K562 (cell line): ENCODE results near the gene CHAD. TPM values are rescaled to one million over a fixed set of nuclear protein-coding genes. Genes with fewer than 3 reads are reported as not detected.

ENCODE experiments used
- BCLAF1 ChIP-seq, 2 experiments: fragments of 450-650 bp in 1 of 2; IDR thresholded peaks; 2 replicates each; pipeline ENCODE4 v1.6.1; 2011 to 2017; ENCODE audit warnings: low read depth in 2 of 2, antibody characterized with exemption in 1 of 2, borderline replicate concordance in 1 of 2, low read length in 1 of 2, mild to moderate bottlenecking in 1 of 2, mixed read lengths in 1 of 2; ENCODE audit not compliant: control insufficient read depth in 1 of 2
- FOSL1 ChIP-seq: fragments of 200-800 bp; sonication (Bioruptor generic); conservative IDR thresholded peaks from 2 replicates; pipeline ENCODE4 v1.6.1; 2016; ENCODE audit warnings: missing genetic modification characterization, missing compliant biosample characterization
- NR2C2 ChIP-seq, 2 experiments: fragments of 200-800 bp in 1 of 2; sonication (Bioruptor generic) in 1 of 2; sonication (generic) in 1 of 2; formaldehyde crosslinking in 1 of 2; IDR thresholded peaks; 2 replicates each; pipeline versions ENCODE4 v1.6.1 to v1.8.0; 2016 to 2022; ENCODE audit warnings: mild to moderate bottlenecking in 1 of 2, missing compliant biosample characterization in 1 of 2, missing genetic modification characterization in 1 of 2, missing genetic modification reagents in 1 of 2
- NRF1 ChIP-seq, 2 experiments: fragments of 450-650 bp; IDR thresholded peaks in 1 of 2; conservative IDR thresholded peaks in 1 of 2; 2 replicates each; pipeline ENCODE4 v1.6.1; 2014; ENCODE audit warnings: mild to moderate bottlenecking in 2 of 2
- ZNF444 ChIP-seq: fragments of 250-450 bp; sonication (Bioruptor Pico); IDR thresholded peaks from 2 replicates; pipeline ENCODE4 v1.4.0; 2020; ENCODE audit warnings: mild to moderate bottlenecking, moderate library complexity
- polyA plus RNA-seq, 8 experiments: library from polyadenylated mRNA; depleted of rRNA in 4 of 8; stranded (reverse) in 5 of 8; unstranded in 3 of 8; fragments of >200 nt; fragmentation: Nextera tagmentation in 2 of 8; fragmentation: Illumina TruSeq in 1 of 8; extraction: Ambion mirVana in 2 of 8; extraction: Trizol in 1 of 8; gene quantifications; 2 replicates each; pipeline versions ENCODE4 v1.2.1 to v1.2.3, GENCODE V29; 2011 to 2014; ENCODE audit warnings: inconsistent platforms in 1 of 8, missing spikeins in 1 of 8
- total RNA-seq, 7 experiments: library from RNA; depleted of rRNA in 6 of 7; stranded (reverse); fragments of >200 nt in 6 of 7; fragmentation: Illumina TruSeq in 2 of 7; extraction: Trizol in 2 of 7; gene quantifications; 2 replicates each; pipeline versions ENCODE4 v1.2.1 to v1.2.3, GENCODE V29; 2011 to 2021; ENCODE audit warnings: low replicate concordance in 1 of 7

Gene CHAD
- total and polyA plus RNA-seq, 9 of the 15 experiments (the other 6 are each of a cell fraction or from before 2014, with no cell fraction given): not detected

DNA sequence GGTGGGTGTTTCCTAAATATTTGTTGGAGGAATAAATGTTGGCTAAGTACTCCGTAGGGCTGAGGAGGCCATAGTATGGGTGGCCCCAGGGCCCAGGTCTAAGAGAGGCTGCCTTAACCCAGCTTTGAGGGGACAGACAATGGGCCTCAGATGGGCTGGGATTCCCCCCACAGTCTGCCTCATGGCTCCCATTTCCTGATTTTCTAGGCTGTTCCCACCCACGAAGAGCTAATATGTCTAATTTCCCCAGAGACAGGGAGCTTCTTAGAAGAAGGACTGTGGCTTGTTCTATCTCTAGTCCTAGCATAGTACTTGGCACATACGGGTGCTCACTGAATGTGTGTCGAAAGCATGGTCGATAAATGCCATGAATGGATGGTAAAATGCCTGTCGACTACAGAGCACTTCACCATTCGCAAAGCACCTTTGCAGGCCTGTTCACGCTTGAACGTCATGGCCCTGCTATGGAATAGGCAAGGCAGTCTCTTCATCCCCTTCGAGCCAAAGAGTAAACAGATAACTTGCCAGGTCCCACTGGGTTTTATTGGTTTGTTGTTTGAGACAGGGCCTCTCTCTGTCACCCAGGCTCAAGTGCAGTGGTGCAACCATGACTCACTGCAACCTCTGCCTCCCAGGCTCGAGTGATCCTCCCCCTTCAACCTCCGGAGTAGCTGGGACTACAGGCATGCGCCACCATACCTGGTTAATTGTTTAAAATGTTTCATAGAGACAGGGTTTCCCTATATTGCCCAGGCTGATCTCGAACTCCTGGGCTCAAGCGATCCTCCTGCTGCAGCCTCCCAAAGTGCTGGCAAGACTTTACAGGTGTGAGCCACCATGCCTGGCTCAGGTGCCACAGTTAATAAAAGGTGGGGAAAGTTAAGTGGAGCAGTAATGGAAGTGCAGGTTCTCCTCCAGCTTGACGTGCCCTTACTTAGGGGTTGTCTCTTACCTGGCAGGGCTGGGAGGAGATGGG, 9.7 kb downstream of the CHAD start (continued):
- TF ChIP-seq NR2C2 (CRISPR knock-in tag; IDR thresholded peaks at IDR 0.05) (no peak), NR2C2 (tag; IDR thresholded peaks at IDR 0.05) (peak; percentile 44; the same call in 1 of the 2 replicates), FOSL1 (tag) (peak; percentile 86), BCLAF1 (IDR thresholded peaks at IDR 0.05; ENCODE audit: borderline replicate concordance in 1 of 2, control insufficient read depth in 1 of 2, low read depth in 2 of 2, low read length in 1 of 2) (no peak), NRF1 (conservative IDR thresholded peaks at IDR 0.05 in 1 of 2, IDR thresholded peaks at IDR 0.05 in 1 of 2) (peak; percentile 21 to 41; a peak in 1 of 4 replicates), ZNF444 (CRISPR knock-in tag) (no peak)
- TF ChIP-seq, all 486 proteins: peak for 6
